Activated T-cell treated with anti-CD3 and anti-CD28 coated beads, Interleukin-2, amount 50 U/mL, for 4 hours (primary cell): ENCODE results near the gene ASB12. TPM values are rescaled to one million over a fixed set of nuclear protein-coding genes. Genes with fewer than 3 reads are reported as not detected.

ENCODE experiments used
- ATAC-seq, 2 donors: fragments of 200-7000 bp; cut with Tn5 transposase; one replicate each; pipeline ENCODE4 v1.10.0; 2021
- DNase-seq: peaks from one replicate; pipeline ENCODE4 v3.0.0-alpha.2; 2020
- H3K27me3 Mint-ChIP-seq: one replicate; pipeline ENCODE4 v1.8.0; 2021; ENCODE audit warnings: low read depth, mixed read lengths
- H3K36me3 Mint-ChIP-seq: one replicate; pipeline ENCODE4 v1.8.0; 2022; ENCODE audit warnings: mixed read lengths; ENCODE audit not compliant: insufficient read depth
- H3K4me1 Mint-ChIP-seq: one replicate; pipeline ENCODE4 v1.8.0; 2021; ENCODE audit warnings: low read depth, mixed read lengths
- H3K4me3 Mint-ChIP-seq: one replicate; pipeline ENCODE4 v1.8.0; 2021; ENCODE audit warnings: mild to moderate bottlenecking, moderate library complexity, mixed read lengths
- H3K9me3 Mint-ChIP-seq: one replicate; pipeline ENCODE4 v1.8.0; 2021; ENCODE audit warnings: mixed read lengths
- total RNA-seq, 3 donors: library from RNA; stranded (reverse); gene quantifications; one replicate each; pipeline ENCODE4 v1.2.1, GENCODE V29; 2021

The ASB12 gene
- total RNA-seq, 3 donors from 2014 or later = 0.22 TPM; not detected in 2

- ATAC-seq = no peak
- no peaks in the 10 kb centered on the region for H3K27me3 Mint-ChIP-seq
- no peak overlapping the region for H3K4me3 Mint-ChIP-seq
- peaks cover 8% of the 10 kb centered on the region for H3K36me3 Mint-ChIP-seq
- DNase-seq = no peak
- no peaks in the 10 kb centered on the region for H3K9me3 Mint-ChIP-seq
- no peaks in the 10 kb centered on the region for H3K4me1 Mint-ChIP-seq
These were observed 37.7 kb downstream of the ASB12 start for GRCh38 chrX:64192673-64193072.

- Mint-ChIP-seq H3K4me1 (no peaks in the 10 kb centered on the region), H3K4me3 (no peak overlapping the region), H3K27me3 (no peaks in the 10 kb centered on the region), H3K36me3 (peaks cover 8% of the 10 kb centered on the region), H3K9me3 (no peaks in the 10 kb centered on the region)
- DNase-seq (no peak), ATAC-seq (no peak)
These were observed 38.4 kb downstream of the ASB12 start for GRCh38 chrX:64192040-64192439.

- H3K27me3 Mint-ChIP-seq = no peaks in the 10 kb centered on the region
- no peaks in the 10 kb centered on the region for H3K9me3 Mint-ChIP-seq
- DNase-seq (no peak), ATAC-seq (no peak)
- no peaks in the 10 kb centered on the region for H3K4me1 Mint-ChIP-seq
- no peak overlapping the region for H3K4me3 Mint-ChIP-seq
- H3K36me3 Mint-ChIP-seq = peaks cover 8% of the 10 kb centered on the region
These were observed 39.0 kb downstream of the ASB12 start for GRCh38 chrX:64191281-64192010.

- no peaks in the 10 kb centered on the region for H3K4me1 Mint-ChIP-seq
- H3K36me3 Mint-ChIP-seq = peaks cover 8% of the 10 kb centered on the region
- H3K27me3 Mint-ChIP-seq = no peaks in the 10 kb centered on the region
- ATAC-seq = no peak
- H3K9me3 Mint-ChIP-seq = no peaks in the 10 kb centered on the region
- no peak for DNase-seq
- H3K4me3 Mint-ChIP-seq = no peak overlapping the region
These were observed 40.2 kb downstream of the ASB12 start for GRCh38 chrX:64190136-64190740.

GRCh38 chrX:64188901-64189300 lies 41.5 kb downstream of the ASB12 start:
- no peak overlapping the region for H3K4me3 Mint-ChIP-seq
- H3K27me3 Mint-ChIP-seq = no peaks in the 10 kb centered on the region
- peaks cover 8% of the 10 kb centered on the region for H3K36me3 Mint-ChIP-seq
- H3K4me1 Mint-ChIP-seq = no peaks in the 10 kb centered on the region
- no peak for DNase-seq
- no peaks in the 10 kb centered on the region for H3K9me3 Mint-ChIP-seq
- no peak for ATAC-seq

- ATAC-seq (no peak), DNase-seq (no peak)
- Mint-ChIP-seq H3K4me3 (no peak overlapping the region), H3K36me3 (peaks cover 8% of the 10 kb centered on the region), H3K4me1 (no peaks in the 10 kb centered on the region), H3K9me3 (no peaks in the 10 kb centered on the region), H3K27me3 (no peaks in the 10 kb centered on the region)
These were observed 42.7 kb downstream of the ASB12 start for GRCh38 chrX:64187762-64188150.

- no peaks in the 10 kb centered on the region for H3K27me3 Mint-ChIP-seq
- H3K9me3 Mint-ChIP-seq = no peaks in the 10 kb centered on the region
- ATAC-seq (no peak), DNase-seq (no peak)
- no peak overlapping the region for H3K4me3 Mint-ChIP-seq
- H3K36me3 Mint-ChIP-seq = peaks cover 8% of the 10 kb centered on the region
- H3K4me1 Mint-ChIP-seq = no peaks in the 10 kb centered on the region
These were observed 43.2 kb downstream of the ASB12 start for GRCh38 chrX:64186974-64187761.

- Mint-ChIP-seq H3K27me3 (no peaks in the 10 kb centered on the region), H3K36me3 (no peaks in the 10 kb centered on the region), H3K4me1 (no peaks in the 10 kb centered on the region), H3K9me3 (no peaks in the 10 kb centered on the region), H3K4me3 (no peak overlapping the region)
- ATAC-seq (no peak), DNase-seq (no peak)
These were observed 46.0 kb downstream of the ASB12 start for GRCh38 chrX:64184396-64184795.

- no peaks in the 10 kb centered on the region for H3K4me1 Mint-ChIP-seq
- no peaks in the 10 kb centered on the region for H3K27me3 Mint-ChIP-seq
- no peaks in the 10 kb centered on the region for H3K36me3 Mint-ChIP-seq
- no peak overlapping the region for H3K4me3 Mint-ChIP-seq
- DNase-seq (no peak), ATAC-seq (no peak)
- no peaks in the 10 kb centered on the region for H3K9me3 Mint-ChIP-seq
These were observed 48.2 kb downstream of the ASB12 start for GRCh38 chrX:64182208-64182607.

GRCh38 chrX:64176876-64177275 lies 53.5 kb downstream of the ASB12 start:
- Mint-ChIP-seq H3K4me1 (no peaks in the 10 kb centered on the region), H3K36me3 (no peaks in the 10 kb centered on the region), H3K9me3 (no peaks in the 10 kb centered on the region), H3K27me3 (no peaks in the 10 kb centered on the region), H3K4me3 (no peak overlapping the region)
- no peak for DNase-seq
- no peak for ATAC-seq

Other genes starting within 250 kb of the ASB12 start
- gene AMER1, start 24.9 kb downstream of the ASB12 start, total RNA-seq = 1 to 10 TPM; 3.6 to 4.4 (median 3.8) TPM
- 1 to 10 TPM; 1.4 to 1.8 (median 1.8) TPM for gene MTMR8, start 164.8 kb upstream of the ASB12 start, total RNA-seq